Mesothelial cell of epicardium (in vitro differentiated cells): ENCODE data around the gene TOMM34. TPM values are rescaled to one million over a fixed set of nuclear protein-coding genes. Genes with fewer than 3 reads are reported as not detected.

Experiments used
- DNase-seq, 2 experiments: peaks; one replicate each; pipeline ENCODE4 v3.0.0; 2021; ENCODE audit warnings: low spot score in 2 of 2; ENCODE audit not compliant: unreplicated experiment in 2 of 2
- H3K27ac Mint-ChIP-seq: 2 replicates; pipeline ENCODE4 v1.8.0; 2021; ENCODE audit warnings: mixed read lengths
- H3K27me3 Mint-ChIP-seq: 2 replicates; pipeline ENCODE4 v1.8.0; 2021; ENCODE audit warnings: low read depth, mixed read lengths
- H3K36me3 Mint-ChIP-seq: 2 replicates; pipeline ENCODE4 v1.8.0; 2021; ENCODE audit warnings: mixed read lengths
- H3K4me1 Mint-ChIP-seq: 2 replicates; pipeline ENCODE4 v1.8.0; 2021; ENCODE audit warnings: mixed read lengths
- H3K4me3 Mint-ChIP-seq: 2 replicates; pipeline ENCODE4 v1.8.0; 2021; ENCODE audit warnings: mild to moderate bottlenecking, moderate library complexity, mixed read lengths
- H3K9me3 Mint-ChIP-seq: 2 replicates; pipeline ENCODE4 v1.8.0; 2021; ENCODE audit warnings: mixed read lengths
- CTCF ChIP-seq: fragments of 200-600 bp; sonication (generic); IDR thresholded peaks from one replicate; pipeline ENCODE4 v1.5.0; 2021; ENCODE audit warnings: antibody characterized with exemption; ENCODE audit not compliant: unreplicated experiment
- total RNA-seq: library from RNA; stranded (reverse); gene quantifications from 3 replicates; pipeline ENCODE4 v1.2.1, GENCODE V29; 2021

The TOMM34 gene
- total RNA-seq, 1 donor from 2014 or later = 43.7 TPM

- TF ChIP-seq CTCF = no peak
- H3K4me1 Mint-ChIP-seq = peaks cover 63% of the 10 kb centered on the region
- peak overlapping the region; percentile 23 for H3K4me3 Mint-ChIP-seq
- no peaks in the 10 kb centered on the region for H3K27me3 Mint-ChIP-seq
- peak overlapping the region; percentile 80 for H3K27ac Mint-ChIP-seq
- no peaks in the 10 kb centered on the region for H3K9me3 Mint-ChIP-seq
- peaks cover 41% of the 10 kb centered on the region for H3K36me3 Mint-ChIP-seq
- DNase-seq = no peak
These were observed 3.8 kb downstream of the TOMM34 start for GRCh38 chr20:44956410-44956809.

GRCh38 chr20:44955270-44955669 lies 4.9 kb downstream of the TOMM34 start:
- no peak for TF ChIP-seq CTCF
- DNase-seq = no peak
- Mint-ChIP-seq H3K4me3 (no peak overlapping the region), H3K4me1 (peaks cover 52% of the 10 kb centered on the region), H3K36me3 (peaks cover 46% of the 10 kb centered on the region), H3K27me3 (no peaks in the 10 kb centered on the region), H3K9me3 (no peaks in the 10 kb centered on the region), H3K27ac (peak overlapping the region; percentile 31)

- peak overlapping the region; percentile 80 for H3K27ac Mint-ChIP-seq
- H3K27me3 Mint-ChIP-seq = no peaks in the 10 kb centered on the region
- no peak for TF ChIP-seq CTCF
- H3K4me3 Mint-ChIP-seq = no peak overlapping the region
- no peaks in the 10 kb centered on the region for H3K9me3 Mint-ChIP-seq
- DNase-seq = no peak
- H3K36me3 Mint-ChIP-seq = peaks cover 50% of the 10 kb centered on the region
- peaks cover 47% of the 10 kb centered on the region for H3K4me1 Mint-ChIP-seq
These were observed 6.0 kb downstream of the TOMM34 start for GRCh38 chr20:44954211-44954610.

- Mint-ChIP-seq H3K9me3 (no peaks in the 10 kb centered on the region), H3K36me3 (peaks cover 53% of the 10 kb centered on the region), H3K27ac (no peak overlapping the region), H3K27me3 (no peaks in the 10 kb centered on the region), H3K4me3 (no peak overlapping the region), H3K4me1 (peaks cover 34% of the 10 kb centered on the region)
- no peak for DNase-seq
- no peak for TF ChIP-seq CTCF
These were observed 7.5 kb downstream of the TOMM34 start for GRCh38 chr20:44952731-44953130.

GRCh38 chr20:44950368-44950767 lies 9.8 kb downstream of the TOMM34 start:
- no peak for TF ChIP-seq CTCF
- Mint-ChIP-seq H3K4me1 (peaks cover 13% of the 10 kb centered on the region), H3K27me3 (no peaks in the 10 kb centered on the region), H3K4me3 (no peak overlapping the region), H3K9me3 (no peaks in the 10 kb centered on the region), H3K27ac (no peak overlapping the region), H3K36me3 (peaks cover 58% of the 10 kb centered on the region)
- no peak for DNase-seq

GRCh38 chr20:44948513-44948912 lies 11.7 kb downstream of the TOMM34 start:
- Mint-ChIP-seq H3K4me1 (no peaks in the 10 kb centered on the region), H3K27ac (no peak overlapping the region), H3K9me3 (no peaks in the 10 kb centered on the region), H3K4me3 (no peak overlapping the region), H3K36me3 (peaks cover 58% of the 10 kb centered on the region), H3K27me3 (no peaks in the 10 kb centered on the region)
- no peak for TF ChIP-seq CTCF
- DNase-seq = no peak
